GM19238 (cell line): ENCODE results near the gene KCTD1.

Experiments
- DNase-seq: peaks from one replicate; pipeline ENCODE4 v3.0.0; 2011; ENCODE audit warnings: low spot score; ENCODE audit not compliant: insufficient read length

KCTD1 gene

GRCh38 chr18:26524002-26524401 lies 24.4 kb downstream of the KCTD1 start:
- no peak for DNase-seq

- DNase-seq, result no peak
Observed at GRCh38 chr18:26521617-26522016, 26.7 kb downstream of the KCTD1 start.

- DNase-seq, result no peak
Observed at GRCh38 chr18:26520974-26521373, 27.4 kb downstream of the KCTD1 start.

GRCh38 chr18:26519114-26519513 lies 29.2 kb downstream of the KCTD1 start:
- no peak for DNase-seq

- no peak for DNase-seq
Observed at GRCh38 chr18:26516964-26517363, 31.4 kb downstream of the KCTD1 start.

GRCh38 chr18:26515643-26516487 lies 32.5 kb downstream of the KCTD1 start:
- DNase-seq, result no peak

- DNase-seq, result no peak
Observed at GRCh38 chr18:26511339-26512071, 36.8 kb downstream of the KCTD1 start.

GRCh38 chr18:26510337-26510736 lies 38.0 kb downstream of the KCTD1 start:
- no peak for DNase-seq

- DNase-seq, result no peak
Observed at GRCh38 chr18:26506012-26506411, 42.3 kb downstream of the KCTD1 start.

GRCh38 chr18:26504831-26505230 lies 43.5 kb downstream of the KCTD1 start:
- no peak for DNase-seq

- DNase-seq, result no peak
Observed at GRCh38 chr18:26503382-26503781, 45.0 kb downstream of the KCTD1 start.

GRCh38 chr18:26502823-26503222 lies 45.5 kb downstream of the KCTD1 start:
- no peak for DNase-seq

- DNase-seq, result no peak
Observed at GRCh38 chr18:26497866-26498265, 50.5 kb downstream of the KCTD1 start.

GRCh38 chr18:26496528-26496927 lies 51.8 kb downstream of the KCTD1 start:
- no peak for DNase-seq

GRCh38 chr18:26495287-26495686 lies 53.1 kb downstream of the KCTD1 start:
- no peak for DNase-seq

GRCh38 chr18:26493021-26493420 lies 55.3 kb downstream of the KCTD1 start:
- no peak for DNase-seq

GRCh38 chr18:26491194-26491816 lies 57.0 kb downstream of the KCTD1 start:
- no peak for DNase-seq

GRCh38 chr18:26489881-26490280 lies 58.5 kb downstream of the KCTD1 start:
- no peak for DNase-seq

- DNase-seq, result no peak
Observed at GRCh38 chr18:26489191-26489590, 59.2 kb downstream of the KCTD1 start.

- no peak for DNase-seq
Observed at GRCh38 chr18:26488417-26489009, 59.8 kb downstream of the KCTD1 start.

- DNase-seq, result no peak
Observed at GRCh38 chr18:26487437-26487836, 60.9 kb downstream of the KCTD1 start.

- DNase-seq, result no peak
Observed at GRCh38 chr18:26483633-26484032, 64.7 kb downstream of the KCTD1 start.
